Measurements from ENCODE around the gene MFNG. TPM values are rescaled to one million over a fixed set of nuclear protein-coding genes. Genes with fewer than 3 reads are reported as not detected.

Gene MFNG
- total RNA-seq, 1 experiment from 2014 or later: 3.3 TPM

DNA sequence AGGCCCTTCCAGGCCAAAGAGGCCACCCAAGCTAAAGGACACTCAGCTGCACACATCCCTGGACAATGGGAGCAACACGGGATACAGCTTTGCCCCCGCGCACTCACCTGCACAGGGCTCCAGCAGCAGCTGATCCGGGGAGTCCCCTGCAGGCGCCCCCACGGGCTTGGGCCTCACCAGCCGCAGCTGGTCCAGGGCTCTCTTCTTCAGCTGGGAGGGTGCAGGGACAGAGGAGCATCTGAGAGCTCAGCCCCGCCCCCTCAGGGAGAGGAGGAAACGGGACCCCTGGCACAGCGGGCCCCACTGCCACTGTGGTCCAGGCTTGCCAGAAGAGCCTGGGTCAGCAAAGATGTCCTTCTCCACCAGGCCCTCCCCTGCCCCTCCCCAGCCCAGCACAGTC, 7.8 kb upstream of the MFNG start:
- TF ChIP-seq, protein P1, sequence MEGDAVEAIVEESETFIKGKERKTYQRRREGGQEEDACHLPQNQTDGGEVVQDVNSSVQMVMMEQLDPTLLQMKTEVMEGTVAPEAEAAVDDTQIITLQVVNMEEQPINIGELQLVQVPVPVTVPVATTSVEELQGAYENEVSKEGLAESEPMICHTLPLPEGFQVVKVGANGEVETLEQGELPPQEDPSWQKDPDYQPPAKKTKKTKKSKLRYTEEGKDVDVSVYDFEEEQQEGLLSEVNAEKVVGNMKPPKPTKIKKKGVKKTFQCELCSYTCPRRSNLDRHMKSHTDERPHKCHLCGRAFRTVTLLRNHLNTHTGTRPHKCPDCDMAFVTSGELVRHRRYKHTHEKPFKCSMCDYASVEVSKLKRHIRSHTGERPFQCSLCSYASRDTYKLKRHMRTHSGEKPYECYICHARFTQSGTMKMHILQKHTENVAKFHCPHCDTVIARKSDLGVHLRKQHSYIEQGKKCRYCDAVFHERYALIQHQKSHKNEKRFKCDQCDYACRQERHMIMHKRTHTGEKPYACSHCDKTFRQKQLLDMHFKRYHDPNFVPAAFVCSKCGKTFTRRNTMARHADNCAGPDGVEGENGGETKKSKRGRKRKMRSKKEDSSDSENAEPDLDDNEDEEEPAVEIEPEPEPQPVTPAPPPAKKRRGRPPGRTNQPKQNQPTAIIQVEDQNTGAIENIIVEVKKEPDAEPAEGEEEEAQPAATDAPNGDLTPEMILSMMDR (conservative IDR thresholded peaks at IDR 0.05): no peak
- Mint-ChIP-seq H3K4me1 (peaks cover 13 to 52% of the 10 kb centered on the region in 2 experiments), H3K9me3 (no peaks in the 10 kb centered on the region), H3K36me3 (ENCODE audit: insufficient read depth in 1 of 3, low read depth in 3 of 3) (peaks cover 1 to 25% (median 17%) of the 10 kb centered on the region in 3 experiments; a peak in 4 of 7 replicates), H3K27ac (no peak overlapping the region; a peak in 1 of 7 replicates), H3K27me3 (ENCODE audit: low read depth) (peaks cover 2% of the 10 kb centered on the region; the same call in 1 of the 2 replicates), H3K4me3 (no peak overlapping the region)
- no peaks in the 10 kb centered on the region for H4K20me1 ChIP-seq (ENCODE audit: control insufficient read depth, insufficient read depth, insufficient read length)
- no peaks in the 10 kb centered on the region for H3K9me3 ChIP-seq (ENCODE audit: control insufficient read depth, low read depth, low read length)
- H3K23me2 ChIP-seq (ENCODE audit: insufficient read length, low read depth, low read length, poor library complexity, severe bottlenecking): no peaks in the 10 kb centered on the region
- no peak overlapping the region for H3K27ac ChIP-seq (ENCODE audit: insufficient read length, low read depth, low read length)
- H2AFZ ChIP-seq (ENCODE audit: low read length): no peak overlapping the region
- H3K4ac ChIP-seq (ENCODE audit: low read depth, low read length): no peak overlapping the region
- no peak overlapping the region for H2BK5ac ChIP-seq (ENCODE audit: insufficient read length, low read length)
- no peak overlapping the region for H3K56ac ChIP-seq (ENCODE audit: insufficient read length, low read depth, low read length)
- WGBS (ENCODE audit: extremely low coverage, insufficient read length, low lambda C conversion rate): no CpG with 5 or more reads among the region's 10 CpGs
- H3K18ac ChIP-seq (ENCODE audit: insufficient read length, low read depth, low read length): no peak overlapping the region
- H2BK15ac ChIP-seq (ENCODE audit: low read depth, low read length): no peak overlapping the region
- H4K91ac ChIP-seq (ENCODE audit: insufficient read length, low read depth, low read length): no peak overlapping the region
- no peak overlapping the region for H3K14ac ChIP-seq (ENCODE audit: insufficient read depth, low read length)
- H3K4me2 ChIP-seq (ENCODE audit: insufficient read depth, insufficient read length, low read length): no peak overlapping the region
- H2AK5ac ChIP-seq (ENCODE audit: insufficient read length, low read length): no peak overlapping the region
- H3K27me3 ChIP-seq (ENCODE audit: insufficient read depth, low read length): no peaks in the 10 kb centered on the region
- H4K5ac ChIP-seq (ENCODE audit: insufficient read length, low read depth, low read length): no peak overlapping the region
- H3K4me1 ChIP-seq (ENCODE audit: insufficient read depth, low read length): no peaks in the 10 kb centered on the region
- no peak overlapping the region for H4K8ac ChIP-seq (replicated peaks; ENCODE audit: insufficient read length, low read depth, low read length)
- no peak overlapping the region for H3T11ph ChIP-seq (ENCODE audit: low read length)
- no peaks in the 10 kb centered on the region for H3K79me2 ChIP-seq (ENCODE audit: insufficient read depth, low read length)
- no peak overlapping the region for H3K9ac ChIP-seq (ENCODE audit: extremely low read depth, insufficient read length, low read length)
- no peak overlapping the region for H2BK20ac ChIP-seq (ENCODE audit: low read depth, low read length, poor library complexity, severe bottlenecking)
- H3K23ac ChIP-seq (ENCODE audit: insufficient read length, low read depth, low read length): no peak overlapping the region
- no peak overlapping the region for H2BK120ac ChIP-seq (ENCODE audit: low read depth, low read length, poor library complexity, severe bottlenecking)
- H2BK12ac ChIP-seq (ENCODE audit: insufficient read length, low read depth, low read length): no peak overlapping the region
- DNase-seq: no peak
- H3K79me1 ChIP-seq (ENCODE audit: insufficient read depth, low read depth, low read length, poor library complexity, severe bottlenecking): no peaks in the 10 kb centered on the region

All from H9 (cell line).